GM21576 (cell line): ENCODE data around the gene COL13A1.

Experiments used
- ATAC-seq: cut with Tn5 transposase; IDR thresholded peaks from one replicate; pipeline ENCODE4 v1.9.1; 2021; ENCODE audit warnings: mild to moderate bottlenecking, moderate library complexity; ENCODE audit not compliant: unreplicated experiment

Gene COL13A1

GRCh38 chr10:69938541-69938991 lies 136.9 kb downstream of the COL13A1 start:
- ATAC-seq: no peak

- ATAC-seq: no peak
These were observed 137.4 kb downstream of the COL13A1 start for GRCh38 chr10:69939061-69939460.

DNA sequence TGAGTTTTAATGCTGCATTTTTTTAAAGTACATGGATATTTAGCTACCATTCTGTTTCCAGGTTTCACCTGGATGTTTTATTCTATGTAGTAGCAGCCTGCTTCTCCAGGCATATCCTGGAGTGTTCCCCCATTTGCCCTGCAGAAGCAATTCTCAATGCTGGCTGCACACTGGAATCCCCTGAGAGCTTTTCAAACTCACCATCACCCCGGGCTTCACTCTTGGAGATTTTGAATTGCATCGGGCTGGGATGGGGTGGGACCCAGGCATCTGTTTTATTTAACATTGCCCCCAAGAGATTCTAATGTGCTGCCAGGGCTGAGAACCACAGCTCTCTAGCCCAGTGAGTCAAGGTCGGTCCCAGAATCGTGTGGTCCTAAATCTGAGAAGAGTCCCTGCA lies 137.8 kb downstream of the COL13A1 start:
- no peak for ATAC-seq

DNA sequence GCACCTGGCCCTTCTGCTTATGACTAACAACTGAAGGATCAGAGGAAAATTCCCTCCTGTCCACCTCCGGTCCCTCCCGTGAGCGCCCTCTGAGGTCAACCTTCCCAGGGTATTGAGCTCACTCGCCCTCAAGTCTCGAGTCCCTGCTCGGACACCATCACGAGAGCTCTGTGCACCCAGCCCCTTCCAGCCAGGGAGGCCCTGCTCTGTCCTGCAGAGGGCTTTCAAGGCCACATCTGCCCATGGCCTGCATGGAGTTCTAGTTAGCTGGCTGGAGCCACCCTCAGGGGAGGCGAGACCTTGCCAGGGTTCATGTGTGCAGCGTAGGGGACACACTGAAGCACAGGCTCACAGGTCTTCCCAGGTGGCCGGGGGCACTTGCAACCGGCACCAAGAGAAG lies 140.0 kb downstream of the COL13A1 start:
- ATAC-seq: no peak

GRCh38 chr10:69943292-69943820 lies 141.7 kb downstream of the COL13A1 start:
- ATAC-seq: no peak

GRCh38 chr10:69944761-69945160 lies 143.1 kb downstream of the COL13A1 start:
- no peak for ATAC-seq

DNA sequence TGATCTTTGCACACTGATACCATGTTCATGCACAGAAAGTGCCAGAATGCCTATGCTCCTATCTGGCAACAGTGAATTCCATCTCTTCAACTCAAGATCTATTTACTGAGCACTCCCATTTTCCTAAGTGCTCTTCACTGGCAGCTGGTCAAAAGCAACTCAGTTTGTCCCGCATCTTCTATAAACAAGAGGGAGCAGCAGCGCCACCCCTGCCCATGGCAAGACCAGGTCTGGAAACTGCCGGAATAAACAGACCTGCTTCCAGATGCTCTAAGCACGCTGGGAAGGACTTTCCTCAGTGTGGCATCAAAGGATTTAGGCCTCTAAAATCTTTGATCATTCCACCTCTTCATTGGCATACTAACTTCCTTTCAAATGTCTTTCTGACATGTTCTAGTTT lies 146.6 kb downstream of the COL13A1 start:
- no peak for ATAC-seq

GRCh38 chr10:69949770-69950169 lies 148.1 kb downstream of the COL13A1 start:
- no peak for ATAC-seq

DNA sequence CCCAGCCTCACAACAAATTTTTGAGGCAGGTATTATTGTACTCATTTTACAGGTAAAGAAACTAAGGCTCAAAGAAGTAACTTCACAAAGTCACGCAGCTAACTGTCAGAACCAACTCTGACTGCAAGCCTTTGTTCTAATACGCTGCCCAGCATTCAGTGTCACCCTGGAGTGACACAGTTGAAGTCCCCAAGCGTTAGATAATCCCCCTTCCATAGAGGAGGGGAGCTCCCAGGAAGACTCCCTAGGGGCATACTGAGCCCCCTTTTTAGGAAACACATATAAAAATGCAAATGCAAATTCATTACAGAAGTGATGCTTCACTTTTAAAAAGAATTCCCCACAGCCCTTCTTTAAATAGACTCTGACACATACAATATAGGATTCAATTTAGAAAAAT lies 150.0 kb downstream of the COL13A1 start:
- no peak for ATAC-seq

- ATAC-seq: no peak
These were observed 150.5 kb downstream of the COL13A1 start for GRCh38 chr10:69952069-69952800.

- no peak for ATAC-seq
These were observed 151.1 kb downstream of the COL13A1 start for GRCh38 chr10:69952821-69953221.

DNA sequence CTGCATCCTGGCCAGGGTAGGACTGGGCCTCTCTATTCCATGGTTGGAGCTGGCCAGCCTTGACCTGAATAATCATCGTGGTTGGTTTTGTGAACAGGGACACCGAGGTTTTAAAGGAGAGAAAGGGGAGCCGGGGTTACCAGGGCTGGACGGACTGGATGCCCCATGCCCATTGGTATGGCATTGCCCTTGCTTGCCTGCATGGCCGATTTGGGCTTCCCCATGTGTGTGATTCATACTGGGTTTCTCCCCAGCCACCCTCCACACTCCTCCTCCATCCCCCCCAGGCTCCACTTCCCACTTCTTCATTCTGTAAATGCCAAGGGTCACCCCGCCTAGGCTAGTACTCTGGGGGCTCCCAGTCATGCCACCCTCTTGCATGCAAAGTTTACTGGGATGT lies 152.1 kb downstream of the COL13A1 start:
- ATAC-seq: no peak

GRCh38 chr10:69955211-69955805 lies 153.6 kb downstream of the COL13A1 start:
- ATAC-seq: no peak

DNA sequence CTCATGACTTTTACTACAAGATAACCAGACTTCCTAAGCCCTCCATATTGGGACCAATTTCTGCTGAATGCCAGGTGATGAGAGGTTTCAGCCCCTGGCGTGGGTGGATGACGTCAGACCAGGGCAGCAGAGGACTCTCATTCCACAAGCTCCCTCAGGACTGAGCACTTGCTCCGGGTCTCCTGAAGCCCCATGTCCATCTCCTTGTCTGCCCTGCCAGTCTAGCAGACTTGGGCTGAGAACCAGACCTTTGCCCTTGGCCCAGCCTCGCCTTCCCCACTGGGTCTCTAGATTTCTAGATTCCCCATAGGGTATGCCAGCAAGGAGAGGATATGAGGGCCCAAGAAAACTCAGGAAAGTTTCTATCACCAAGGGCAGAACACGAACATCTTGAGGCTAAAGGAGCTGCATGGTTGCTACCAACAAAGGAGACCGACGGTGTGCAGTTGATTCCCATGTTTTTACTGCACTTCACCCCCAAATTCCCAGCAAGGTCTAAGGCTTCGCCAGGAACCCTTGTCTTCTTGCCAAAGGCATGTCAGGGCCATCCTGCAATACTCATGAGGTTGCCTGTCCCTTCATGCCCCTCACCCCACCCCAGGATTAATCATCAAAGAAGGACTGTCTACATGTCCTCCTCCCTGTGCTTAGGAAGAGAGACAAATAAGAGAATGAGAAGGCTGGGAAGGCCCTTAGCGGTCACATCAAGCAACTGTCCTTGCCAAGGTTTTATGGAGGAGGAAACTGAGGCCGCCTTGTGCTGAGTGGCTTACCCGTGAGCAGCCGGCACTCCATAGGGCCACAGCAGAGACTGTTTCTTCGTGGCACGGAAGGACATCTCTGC lies 154.4 kb downstream of the COL13A1 start:
- ATAC-seq: no peak

DNA sequence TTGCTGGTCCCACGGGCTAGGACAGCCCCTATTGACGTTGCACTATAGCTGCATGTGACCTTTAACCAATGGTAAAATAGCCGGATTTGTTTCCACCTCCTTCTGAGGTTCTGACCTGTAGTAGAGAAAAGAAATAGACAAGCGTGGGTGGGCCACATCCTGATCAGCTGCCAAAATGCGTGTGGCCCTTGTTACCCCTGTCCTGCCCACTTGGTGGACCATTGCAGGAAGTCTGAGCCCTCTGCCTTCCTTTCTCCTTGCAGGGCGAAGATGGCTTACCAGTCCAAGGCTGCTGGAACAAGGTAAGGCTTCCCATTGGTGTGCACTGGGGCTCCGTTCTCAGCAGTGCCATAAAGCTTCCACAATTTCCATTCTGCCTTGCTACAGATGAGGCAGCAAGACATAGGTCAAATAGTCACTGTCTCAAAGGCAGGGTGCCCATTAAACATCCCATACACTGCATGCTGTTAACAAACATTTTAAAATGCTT lies 155.1 kb downstream of the COL13A1 start:
- ATAC-seq: no peak

- no peak for ATAC-seq
These were observed 155.7 kb downstream of the COL13A1 start for GRCh38 chr10:69957241-69957885.

- peak; percentile 49 for ATAC-seq
These were observed 156.3 kb downstream of the COL13A1 start for GRCh38 chr10:69957886-69958555.

DNA sequence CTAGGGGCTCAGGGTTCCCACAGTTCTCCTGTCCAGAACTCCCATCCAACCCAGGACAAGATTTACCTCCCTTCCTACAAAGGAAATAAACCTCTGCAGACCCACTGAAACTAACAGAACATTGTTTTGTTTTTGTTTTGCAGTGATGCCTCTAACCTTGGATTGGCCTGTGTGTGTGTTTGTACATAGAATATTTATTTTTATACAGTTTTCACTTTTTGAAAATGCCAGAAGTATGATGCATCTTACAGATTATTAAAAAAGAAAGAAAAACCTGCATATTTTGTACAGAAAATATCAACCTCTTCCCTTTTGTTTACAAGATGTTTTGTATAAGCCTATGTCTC lies 156.8 kb downstream of the COL13A1 start:
- ATAC-seq: no peak

GRCh38 chr10:69959911-69960310 lies 158.2 kb downstream of the COL13A1 start:
- no peak for ATAC-seq

DNA sequence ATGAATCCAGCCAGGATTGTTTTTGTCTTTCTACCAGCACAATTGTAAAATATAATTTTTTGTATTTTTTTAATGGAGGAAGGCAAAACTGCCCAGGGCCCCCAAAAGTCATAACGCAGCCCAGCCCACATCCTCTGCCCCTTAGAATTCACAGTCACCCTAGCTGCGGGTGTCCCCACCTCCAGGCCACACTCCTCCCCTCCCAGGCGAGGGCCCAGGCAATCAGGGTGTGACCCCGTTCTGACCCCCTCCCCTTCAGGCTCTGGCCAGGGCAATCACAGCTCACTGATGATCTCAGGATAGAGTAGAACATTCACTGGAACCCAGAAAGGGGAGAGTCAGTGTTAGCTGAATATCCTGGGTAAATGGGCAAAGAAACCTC lies 158.9 kb downstream of the COL13A1 start:
- no peak for ATAC-seq
